Measurements from ENCODE around the gene EXOC8.
A peak's percentile ranks its signal among the peaks of the same experiment; 100 is the strongest.

Gene EXOC8

DNA sequence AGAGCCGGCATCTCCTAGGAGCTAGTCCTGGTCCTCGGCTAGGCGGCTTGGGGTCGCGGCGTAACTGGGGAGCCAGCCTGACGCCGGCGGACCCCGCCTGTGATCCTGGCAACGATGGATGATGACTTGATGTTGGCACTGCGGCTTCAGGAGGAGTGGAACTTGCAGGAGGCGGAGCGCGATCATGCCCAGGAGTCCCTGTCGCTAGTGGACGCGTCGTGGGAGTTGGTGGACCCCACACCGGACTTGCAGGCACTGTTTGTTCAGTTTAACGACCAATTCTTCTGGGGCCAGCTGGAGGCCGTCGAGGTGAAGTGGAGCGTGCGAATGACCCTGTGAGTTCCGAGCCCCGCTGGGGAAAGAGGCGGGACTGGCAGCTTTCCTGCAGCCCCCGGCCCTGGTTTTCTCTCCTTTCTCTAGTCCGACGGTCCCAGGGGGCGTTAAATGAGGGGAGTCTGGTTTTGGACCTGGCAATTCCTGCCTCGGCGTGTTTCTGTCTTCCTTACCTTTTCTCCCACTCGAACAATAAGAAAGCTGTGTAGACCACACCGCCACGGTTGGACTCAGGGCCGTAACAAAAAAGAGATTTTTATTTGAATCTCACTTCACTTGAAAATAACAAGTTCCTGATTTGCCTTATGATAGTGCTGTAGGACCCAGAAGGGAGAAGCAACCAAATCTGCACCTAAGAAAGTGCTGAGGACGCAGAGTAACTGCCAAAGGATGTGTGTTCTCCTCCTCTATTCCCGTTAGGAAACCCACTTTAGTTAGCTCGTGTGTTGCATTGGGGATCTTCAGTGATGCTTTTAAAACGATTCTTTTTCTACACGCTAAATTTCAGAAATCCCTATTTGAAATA lies 847 bp upstream of the EXOC8 start, which contains the start of gene SPRTN:
Gene SPRTN (plus strand): TSS at position 24 of the 859 bp plus-strand sequence. CDS start 91 bp downstream, at position 115.
- TF ChIP-seq, protein P1, sequence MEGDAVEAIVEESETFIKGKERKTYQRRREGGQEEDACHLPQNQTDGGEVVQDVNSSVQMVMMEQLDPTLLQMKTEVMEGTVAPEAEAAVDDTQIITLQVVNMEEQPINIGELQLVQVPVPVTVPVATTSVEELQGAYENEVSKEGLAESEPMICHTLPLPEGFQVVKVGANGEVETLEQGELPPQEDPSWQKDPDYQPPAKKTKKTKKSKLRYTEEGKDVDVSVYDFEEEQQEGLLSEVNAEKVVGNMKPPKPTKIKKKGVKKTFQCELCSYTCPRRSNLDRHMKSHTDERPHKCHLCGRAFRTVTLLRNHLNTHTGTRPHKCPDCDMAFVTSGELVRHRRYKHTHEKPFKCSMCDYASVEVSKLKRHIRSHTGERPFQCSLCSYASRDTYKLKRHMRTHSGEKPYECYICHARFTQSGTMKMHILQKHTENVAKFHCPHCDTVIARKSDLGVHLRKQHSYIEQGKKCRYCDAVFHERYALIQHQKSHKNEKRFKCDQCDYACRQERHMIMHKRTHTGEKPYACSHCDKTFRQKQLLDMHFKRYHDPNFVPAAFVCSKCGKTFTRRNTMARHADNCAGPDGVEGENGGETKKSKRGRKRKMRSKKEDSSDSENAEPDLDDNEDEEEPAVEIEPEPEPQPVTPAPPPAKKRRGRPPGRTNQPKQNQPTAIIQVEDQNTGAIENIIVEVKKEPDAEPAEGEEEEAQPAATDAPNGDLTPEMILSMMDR (IDR thresholded peaks at IDR 0.05; ENCODE audit: low read depth, low read length, missing control alignments): no peak
- H3K4me3 ChIP-seq (replicated peaks; ENCODE audit: low read depth, low read length): peak within 1 kb of the TSS; percentile 74
- no peak for DNase-seq (ENCODE audit: extremely low read depth, low read depth)

DNA sequence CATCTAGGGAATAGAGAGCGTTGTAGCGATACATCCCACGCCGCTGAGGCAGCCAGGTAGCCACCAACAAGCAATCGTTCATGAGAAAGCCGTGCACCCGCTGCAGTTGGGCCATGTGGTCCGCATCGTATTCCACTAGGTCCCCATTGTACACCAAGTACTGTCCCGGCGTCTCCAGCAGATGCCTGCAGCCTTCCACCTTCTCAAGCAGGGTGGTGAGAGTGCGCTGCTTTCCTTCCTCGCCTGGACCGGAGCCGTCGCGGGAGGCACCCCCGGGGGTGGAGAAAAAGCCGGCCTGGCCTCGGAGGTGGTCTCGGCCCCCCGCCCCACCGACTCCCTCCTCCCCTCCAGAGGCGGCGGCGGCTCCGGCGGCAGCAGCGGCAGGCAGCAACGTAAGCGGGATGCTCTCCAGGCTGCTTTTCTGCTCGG lies 595 bp downstream of the EXOC8 start:
- DNase-seq (ENCODE audit: extremely low read depth, low read depth): no peak
- TF ChIP-seq, protein P1 (IDR thresholded peaks at IDR 0.05; ENCODE audit: low read depth, low read length, missing control alignments): no peak
- H3K4me3 ChIP-seq (replicated peaks; ENCODE audit: low read depth, low read length): peak overlapping the region; percentile 74

DNA sequence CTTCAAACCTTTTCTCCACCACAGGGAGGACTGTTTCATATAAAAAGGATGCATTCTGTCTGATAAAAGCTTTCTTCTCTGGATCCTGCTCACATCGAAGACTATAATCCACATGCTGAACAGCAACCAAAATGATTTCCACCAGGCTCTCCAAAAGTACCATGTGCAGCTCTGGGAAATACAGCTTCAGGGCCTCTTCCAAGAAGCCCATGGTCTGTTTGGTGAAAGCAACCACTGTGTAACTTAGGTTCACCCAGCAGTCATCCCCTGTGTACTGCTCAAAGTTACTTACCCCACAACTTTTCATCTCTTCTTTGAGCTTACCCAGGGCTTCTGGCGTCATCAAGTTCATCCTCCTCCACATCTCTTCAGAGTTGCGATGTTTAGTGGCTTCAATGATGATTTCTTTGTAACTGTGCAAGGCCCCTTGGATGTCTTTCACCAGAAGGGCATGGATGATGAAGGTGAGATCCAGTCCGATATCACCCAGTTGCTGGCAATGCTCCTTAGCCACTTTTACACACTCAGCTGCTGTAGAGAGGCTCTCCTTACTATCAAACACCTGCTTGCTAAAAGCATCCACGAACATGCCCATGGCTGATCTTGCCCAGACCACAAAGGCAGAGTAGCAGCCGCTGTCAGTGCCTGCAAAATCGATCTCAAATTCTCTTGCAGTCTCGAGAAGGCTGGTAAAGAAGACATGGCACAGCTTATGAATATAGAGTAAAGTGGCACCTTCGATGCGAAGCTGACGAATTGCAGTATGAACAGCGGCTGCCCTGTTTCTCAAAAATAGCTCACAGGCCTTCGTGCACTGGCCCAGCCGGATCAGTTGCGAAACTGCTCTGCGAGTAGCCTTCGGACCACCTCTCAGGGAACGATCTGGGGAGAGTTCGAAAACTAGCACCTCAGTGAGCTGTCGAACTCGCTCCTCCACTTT lies 1.7 kb downstream of the EXOC8 start:
- H3K4me3 ChIP-seq (replicated peaks; ENCODE audit: low read depth, low read length): peak overlapping the region; percentile 74
- DNase-seq (ENCODE audit: extremely low read depth, low read depth): no peak

DNA sequence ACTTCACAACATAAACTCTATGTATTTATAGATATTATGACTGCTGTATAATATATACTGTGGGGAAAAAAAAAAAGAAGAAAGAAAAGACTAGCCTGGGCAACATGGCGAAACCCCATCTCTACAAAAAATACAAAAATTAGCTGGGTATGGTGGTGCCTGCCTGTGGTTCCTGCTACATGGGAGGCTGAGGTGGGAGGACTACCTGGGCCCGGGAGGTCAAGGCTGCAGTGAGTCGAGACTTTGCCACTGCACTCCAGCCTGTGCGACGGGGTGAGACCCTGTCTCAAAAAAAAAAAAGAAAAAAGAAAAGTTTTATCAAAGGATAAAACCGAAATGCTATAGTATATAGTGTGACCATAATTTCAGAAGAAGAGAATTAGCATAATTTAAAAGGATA lies 2.7 kb downstream of the EXOC8 start:
- peak overlapping the region; percentile 74 for H3K4me3 ChIP-seq (replicated peaks; ENCODE audit: low read depth, low read length)
- TF ChIP-seq, protein P1 (IDR thresholded peaks at IDR 0.05; ENCODE audit: low read depth, low read length, missing control alignments): no peak
- no peak for DNase-seq (ENCODE audit: extremely low read depth, low read depth)

More for the DNA sequence above, 1.7 kb downstream of the EXOC8 start:
- TF ChIP-seq, protein P1 (IDR thresholded peaks at IDR 0.05; ENCODE audit: low read depth, low read length, missing control alignments): no peak

DNA sequence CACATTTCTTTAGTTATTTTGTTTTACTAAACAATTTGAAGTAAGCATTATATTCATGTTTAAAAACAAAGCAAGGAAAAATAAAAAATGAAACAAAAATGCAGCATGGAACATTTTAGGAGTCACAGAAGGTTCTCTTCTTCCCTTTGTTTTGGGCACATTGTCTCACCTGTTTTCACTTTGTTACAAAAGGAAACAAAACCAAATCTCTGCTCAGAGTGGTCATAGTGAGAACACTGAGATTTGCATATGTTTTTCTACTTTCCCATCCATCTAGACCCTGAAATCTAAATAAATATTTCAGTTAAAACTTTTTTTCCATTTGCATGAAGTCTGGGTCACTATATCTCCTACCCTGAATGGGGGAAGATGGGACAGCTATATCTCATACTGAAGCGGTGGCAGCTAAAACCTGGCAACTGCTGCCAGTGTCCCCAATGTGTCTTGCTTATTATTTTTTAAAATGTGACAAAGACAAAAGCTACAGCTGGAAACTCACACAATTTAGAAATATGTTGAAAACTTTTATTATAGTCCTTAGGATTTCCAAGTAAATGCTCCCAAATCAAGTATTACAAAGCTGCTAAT lies 3.5 kb downstream of the EXOC8 start:
- TF ChIP-seq, protein P1 (IDR thresholded peaks at IDR 0.05; ENCODE audit: low read depth, low read length, missing control alignments): no peak

DNA sequence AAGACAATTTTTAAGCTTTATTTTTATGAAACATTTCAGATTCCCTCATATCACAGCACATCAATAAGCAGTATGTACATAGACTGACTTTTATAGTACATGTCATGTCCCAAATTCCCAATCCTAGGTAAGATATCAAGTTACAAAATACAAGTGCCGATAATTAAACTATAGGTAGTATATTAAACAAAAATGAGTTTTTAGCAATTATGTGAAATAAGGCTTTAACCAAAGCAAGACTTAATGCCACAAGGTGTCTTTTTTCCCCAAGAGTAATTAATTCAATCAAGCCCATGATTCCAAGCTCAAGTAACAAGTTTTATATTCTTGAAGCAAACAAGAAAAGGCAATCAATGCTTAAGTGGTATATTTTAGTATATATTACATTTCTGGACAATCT lies 4.9 kb downstream of the EXOC8 start:
- H3K4me3 ChIP-seq (replicated peaks; ENCODE audit: low read depth, low read length): peak overlapping the region; percentile 74; the same call in 1 of the 2 replicates
- DNase-seq (ENCODE audit: extremely low read depth, low read depth): no peak
- TF ChIP-seq, protein P1 (IDR thresholded peaks at IDR 0.05; ENCODE audit: low read depth, low read length, missing control alignments): no peak

More for the DNA sequence above, 3.5 kb downstream of the EXOC8 start:
- H3K4me3 ChIP-seq (replicated peaks; ENCODE audit: low read depth, low read length): peak overlapping the region; percentile 74
- no peak for DNase-seq (ENCODE audit: extremely low read depth, low read depth)

All from HFF-Myc (cell line).